Suprapubic skin (tissue), 4 donors: ENCODE results near the gene CADM2.

Source experiments
- EP300 ChIP-seq: sonication (generic); formaldehyde crosslinking; IDR thresholded peaks from one replicate; pipeline ENCODE4 v1.6.1; 2017; ENCODE audit warnings: antibody characterized with exemption
- POLR2A ChIP-seq, 2 donors: fragments of 450-650 bp; IDR thresholded peaks; one replicate each; pipeline ENCODE4 v1.6.1; 2017; ENCODE audit warnings: antibody characterized with exemption in 2 of 2, mild to moderate bottlenecking in 2 of 2, moderate library complexity in 2 of 2
- POLR2AphosphoS5 ChIP-seq, 3 donors: sonication (generic); formaldehyde crosslinking; IDR thresholded peaks; one replicate each; pipeline ENCODE4 v1.6.1; 2017; ENCODE audit warnings: antibody characterized with exemption in 3 of 3
- TF ChIP-seq, protein P1 (sequence below), 2 donors: fragments of 200-600 bp in 1 of 2; fragments of 450-650 bp in 1 of 2; sonication (generic) in 1 of 2; IDR thresholded peaks; one replicate each; pipeline ENCODE4 v1.5.1; 2016 to 2019; ENCODE audit warnings: antibody characterized with exemption in 2 of 2, mild to moderate bottlenecking in 1 of 2, moderate library complexity in 1 of 2

DNA sequence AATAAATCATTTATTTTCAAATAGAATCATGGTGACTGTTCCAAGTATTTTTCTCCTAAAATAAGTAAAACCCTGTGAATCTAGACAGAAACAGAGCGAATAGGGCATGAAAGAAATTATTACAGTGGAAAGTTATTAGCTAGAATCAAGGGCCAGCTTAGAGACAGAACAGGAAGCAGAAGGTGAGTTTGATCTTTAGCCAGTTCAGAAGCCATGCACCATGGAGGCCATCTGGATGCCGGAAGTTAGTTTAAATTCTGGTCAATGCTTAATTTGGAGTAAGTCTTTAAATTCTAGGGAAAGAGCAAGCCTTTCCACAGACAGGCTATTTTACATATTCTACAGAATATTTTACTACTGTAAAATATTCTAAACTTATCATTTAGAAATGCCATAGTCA lies 574.8 kb downstream of the CADM2 start:
- TF ChIP-seq, protein P1, sequence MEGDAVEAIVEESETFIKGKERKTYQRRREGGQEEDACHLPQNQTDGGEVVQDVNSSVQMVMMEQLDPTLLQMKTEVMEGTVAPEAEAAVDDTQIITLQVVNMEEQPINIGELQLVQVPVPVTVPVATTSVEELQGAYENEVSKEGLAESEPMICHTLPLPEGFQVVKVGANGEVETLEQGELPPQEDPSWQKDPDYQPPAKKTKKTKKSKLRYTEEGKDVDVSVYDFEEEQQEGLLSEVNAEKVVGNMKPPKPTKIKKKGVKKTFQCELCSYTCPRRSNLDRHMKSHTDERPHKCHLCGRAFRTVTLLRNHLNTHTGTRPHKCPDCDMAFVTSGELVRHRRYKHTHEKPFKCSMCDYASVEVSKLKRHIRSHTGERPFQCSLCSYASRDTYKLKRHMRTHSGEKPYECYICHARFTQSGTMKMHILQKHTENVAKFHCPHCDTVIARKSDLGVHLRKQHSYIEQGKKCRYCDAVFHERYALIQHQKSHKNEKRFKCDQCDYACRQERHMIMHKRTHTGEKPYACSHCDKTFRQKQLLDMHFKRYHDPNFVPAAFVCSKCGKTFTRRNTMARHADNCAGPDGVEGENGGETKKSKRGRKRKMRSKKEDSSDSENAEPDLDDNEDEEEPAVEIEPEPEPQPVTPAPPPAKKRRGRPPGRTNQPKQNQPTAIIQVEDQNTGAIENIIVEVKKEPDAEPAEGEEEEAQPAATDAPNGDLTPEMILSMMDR (IDR thresholded peaks at IDR 0.05) = no peak
- TF ChIP-seq EP300 = no peak
- TF ChIP-seq POLR2AphosphoS5 (IDR thresholded peaks at IDR 0.05) = no peak
- no peak for TF ChIP-seq POLR2A (IDR thresholded peaks at IDR 0.05)
